T47D (cell line): ENCODE results near the gene RAB40B.

Experiments used
- DNase-seq, 2 experiments: peaks; one replicate each; pipeline versions ENCODE4 v3.0.0 to v3.0.0-alpha.2; 2011 to 2012; ENCODE audit warnings: low read depth in 1 of 2, low spot score in 1 of 2
- JUND ChIP-seq: IDR thresholded peaks from 2 replicates; pipeline ENCODE4 v1.6.1; 2012; ENCODE audit warnings: low read depth
- in situ Hi-C: cut with HindIII; loops from 2 replicates; pipeline ENCODE4 v1.10.0; 2016; ENCODE audit warnings: low sequenced_read_pairs, low pct_unique_long_range_greater_than_20kb

Gene RAB40B

DNA sequence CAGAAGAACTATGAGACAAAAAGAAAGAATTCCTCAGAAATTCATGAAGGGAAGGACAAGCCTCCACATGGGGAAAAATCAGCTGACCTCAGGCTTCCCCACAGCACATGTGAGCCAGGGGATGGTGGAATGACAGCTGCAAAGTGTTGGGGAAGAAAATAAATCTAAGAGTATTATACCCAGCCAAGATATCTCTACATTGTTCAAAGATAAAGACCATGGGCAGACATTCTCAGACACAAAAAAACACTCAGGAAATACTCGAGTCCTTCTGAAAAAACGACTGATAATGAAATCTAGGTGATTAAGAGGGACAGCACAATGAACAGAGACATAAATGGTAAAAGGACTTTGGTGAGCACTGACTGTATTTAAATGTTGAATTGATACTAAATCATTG, 3.9 kb downstream of the RAB40B start:
- in situ Hi-C loops = no loop called here
- TF ChIP-seq JUND = no peak
- DNase-seq = no peak

DNA sequence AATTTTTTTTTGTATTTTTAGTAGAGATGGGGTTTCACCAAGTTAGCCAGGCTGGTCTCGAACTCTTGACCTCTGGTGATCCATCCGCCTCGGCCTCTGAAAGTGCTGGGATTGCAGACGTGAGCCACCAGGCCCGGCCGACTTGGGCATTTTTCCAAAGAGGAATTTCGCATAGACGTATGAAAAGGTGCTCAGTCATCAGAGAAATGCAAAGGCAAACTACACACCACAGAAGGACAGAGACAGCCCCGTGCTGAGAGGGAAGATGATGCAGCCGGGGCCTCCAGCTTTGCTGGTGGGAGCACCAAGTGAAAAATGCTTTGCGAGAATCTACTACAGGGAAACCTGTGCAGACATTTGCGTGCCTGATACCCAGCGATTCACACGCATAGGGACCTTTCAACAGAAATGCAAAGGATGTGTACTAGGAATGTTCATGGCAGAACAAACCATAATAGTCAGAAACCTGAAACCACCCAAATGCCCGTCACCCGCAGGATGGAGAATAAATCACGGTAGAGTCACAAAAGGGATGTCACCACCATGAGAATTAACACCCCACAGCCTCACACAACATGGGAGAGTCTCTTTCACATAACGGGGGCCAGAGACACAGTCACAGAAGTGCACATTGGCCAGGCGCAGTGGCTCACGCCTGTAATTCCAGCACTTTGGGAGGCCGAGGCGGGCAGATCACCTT, 5.2 kb downstream of the RAB40B start:
- TF ChIP-seq JUND = no peak
- no peak for DNase-seq
- in situ Hi-C loops = no loop called here

GRCh38 chr17:82692268-82692667, 6.2 kb downstream of the RAB40B start:
- in situ Hi-C loops = no loop called here
- DNase-seq = no peak

DNA sequence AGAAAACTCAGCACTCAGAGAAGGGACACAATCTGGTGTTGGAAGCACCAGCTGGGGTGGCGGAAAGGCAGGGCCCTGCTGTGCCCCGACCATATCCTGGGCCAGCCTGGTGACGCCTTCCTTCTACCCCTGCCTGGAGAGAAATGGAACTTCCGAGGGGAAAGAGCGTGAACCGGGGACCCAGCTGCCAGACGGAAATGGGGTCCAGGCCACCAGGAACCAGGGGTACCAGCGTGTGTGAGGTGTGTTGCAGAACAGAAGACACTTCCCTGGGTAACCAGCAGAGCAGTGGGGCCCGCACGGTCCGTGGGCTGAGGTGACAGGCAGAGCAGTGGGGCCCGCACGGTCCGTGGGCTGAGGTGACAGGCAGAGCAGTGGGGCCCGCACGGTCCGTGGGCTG, 6.8 kb downstream of the RAB40B start:
- in situ Hi-C loops = no loop called here
- DNase-seq = no peak
- no peak for TF ChIP-seq JUND

More at GRCh38 chr17:82692268-82692667, 6.2 kb downstream of the RAB40B start:
- no peak for TF ChIP-seq JUND

GRCh38 chr17:82690786-82691489, 7.6 kb downstream of the RAB40B start:
- no peak for DNase-seq
- in situ Hi-C loops = no loop called here
- TF ChIP-seq JUND = no peak

GRCh38 chr17:82689077-82689476, 9.4 kb downstream of the RAB40B start:
- in situ Hi-C loops = no loop called here
- DNase-seq = no peak
- no peak for TF ChIP-seq JUND

GRCh38 chr17:82687871-82688270, 10.6 kb downstream of the RAB40B start:
- DNase-seq = no peak
- no peak for TF ChIP-seq JUND
- in situ Hi-C loops = no loop called here

DNA sequence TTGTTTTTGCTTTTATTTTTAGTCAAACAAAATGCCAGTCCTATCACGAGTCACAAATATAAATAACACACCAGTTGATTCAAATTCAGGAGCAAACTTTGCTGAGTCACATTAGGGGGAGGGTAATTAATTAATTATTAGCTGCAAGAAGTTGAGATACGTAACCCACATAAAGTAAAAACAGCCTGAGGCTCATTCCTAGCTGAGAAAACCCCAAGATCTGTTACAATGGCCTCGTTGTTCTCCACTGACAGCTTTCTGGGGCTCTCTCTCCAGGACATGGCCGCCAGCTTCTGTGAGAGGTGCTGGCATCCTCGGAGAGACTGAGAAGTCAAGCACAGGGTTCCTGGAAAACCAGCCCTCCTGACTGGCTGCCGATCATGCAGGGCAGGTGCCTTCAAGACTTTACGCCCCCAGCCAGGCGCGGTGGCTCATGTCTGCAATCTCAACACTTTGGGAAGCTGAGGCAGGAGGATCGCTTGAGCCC, 11.1 kb downstream of the RAB40B start:
- no peak for TF ChIP-seq JUND
- DNase-seq = no peak
- in situ Hi-C loops = no loop called here

GRCh38 chr17:82686366-82687324, 11.9 kb downstream of the RAB40B start:
- in situ Hi-C loops = no loop called here
- DNase-seq = no peak
- no peak for TF ChIP-seq JUND

GRCh38 chr17:82685291-82685690, 13.2 kb downstream of the RAB40B start:
- in situ Hi-C loops = no loop called here
- TF ChIP-seq JUND = no peak

DNA sequence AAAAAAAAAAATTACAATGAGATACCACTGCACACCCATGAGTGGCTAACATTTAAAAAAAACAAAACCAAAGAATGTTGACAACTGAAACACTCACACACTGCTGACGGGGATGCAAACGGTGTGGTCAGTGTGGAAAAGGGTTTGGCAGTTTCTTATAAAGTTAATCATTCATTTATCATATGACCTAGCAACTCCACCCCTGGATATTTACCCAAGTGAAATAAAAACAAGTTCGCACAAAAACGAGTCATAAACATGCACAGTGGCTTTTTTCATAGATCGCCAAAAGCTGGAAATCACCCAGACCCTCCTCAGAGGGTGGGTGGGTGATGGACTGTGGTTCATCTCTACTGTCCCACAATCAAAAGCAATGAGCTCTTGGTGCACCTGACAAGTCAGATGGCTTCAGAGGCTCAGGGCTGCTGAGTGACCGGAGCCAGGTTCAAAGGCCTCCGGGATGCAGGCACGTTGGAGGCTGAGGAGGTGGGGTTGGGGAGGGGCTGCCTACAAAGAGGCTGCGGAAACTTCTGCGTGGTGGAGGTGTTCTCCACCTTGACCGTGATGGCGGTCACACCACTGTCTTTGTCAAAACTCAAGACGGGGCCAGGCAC, 14.2 kb downstream of the RAB40B start:
- TF ChIP-seq JUND = no peak
- no peak for DNase-seq
- in situ Hi-C loops = no loop called here

More at GRCh38 chr17:82685291-82685690, 13.2 kb downstream of the RAB40B start:
- DNase-seq = no peak

DNA sequence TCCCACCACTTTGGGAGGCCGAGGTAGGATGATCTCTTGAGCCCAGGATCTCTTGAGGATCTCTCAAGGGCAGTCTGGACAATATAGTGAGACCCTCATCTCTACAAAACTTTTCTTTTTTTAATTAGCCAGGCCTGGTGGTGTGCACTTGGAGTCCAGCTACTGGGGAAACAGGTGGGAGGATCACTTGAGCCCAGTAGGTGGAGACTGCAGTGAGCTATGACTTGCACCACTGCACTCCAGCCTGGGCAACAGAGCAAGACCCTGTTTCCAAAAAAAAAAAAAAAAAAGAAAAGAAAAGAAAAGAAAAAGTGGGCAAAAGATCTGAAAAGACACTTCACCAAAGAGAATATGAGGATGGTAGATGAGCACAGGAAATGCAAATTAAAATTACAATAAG, 15.0 kb downstream of the RAB40B start:
- DNase-seq = no peak
- in situ Hi-C loops = no loop called here
- TF ChIP-seq JUND = no peak

DNA sequence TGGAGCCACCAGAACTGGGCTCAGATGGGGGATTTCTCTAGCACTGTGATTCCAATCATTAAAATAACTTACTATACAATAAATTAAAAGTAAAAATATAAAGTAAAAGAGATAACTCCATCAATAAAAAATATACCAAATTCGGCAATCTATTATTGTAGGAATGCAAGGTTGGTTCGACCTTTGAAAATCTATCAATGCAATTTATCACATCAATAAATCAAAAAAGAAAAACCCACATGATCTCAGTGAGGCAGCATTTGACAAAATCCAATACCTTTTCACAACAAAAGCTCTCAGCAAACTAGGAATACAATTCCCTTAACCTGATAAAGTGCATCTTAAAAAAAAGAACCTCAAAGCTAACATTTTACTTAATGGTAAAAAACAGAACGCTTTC, 17.0 kb downstream of the RAB40B start:
- in situ Hi-C loops = no loop called here
- no peak for DNase-seq
- no peak for TF ChIP-seq JUND
